ENCODE data around the gene SOX6.

DNA sequence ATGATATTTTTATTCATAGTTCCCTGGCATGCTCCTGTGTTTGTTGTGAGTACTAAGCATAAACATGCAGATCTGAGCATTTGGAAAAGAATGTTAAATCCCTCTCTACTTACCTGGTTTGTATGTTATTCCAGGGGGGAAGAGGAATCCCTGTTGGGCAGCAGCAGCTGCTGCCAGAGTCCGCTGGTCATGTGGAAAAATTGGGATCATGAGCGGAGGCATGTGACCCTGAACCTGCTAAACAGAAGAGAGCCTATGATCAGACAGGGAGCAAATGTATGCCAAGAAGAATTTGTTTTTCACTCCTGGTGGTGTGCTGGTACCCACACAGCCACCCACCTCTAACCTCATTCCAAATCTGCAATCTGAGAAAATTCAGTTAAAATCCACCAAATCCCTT is 244.7 kb downstream of the SOX6 start:
- TF ChIP-seq POLR2A (IDR thresholded peaks at IDR 0.05; ENCODE audit: low read depth, low read length) (no peak), POLR2AphosphoS5 (IDR thresholded peaks at IDR 0.05; ENCODE audit: low read depth, low read length) (no peak), POU2F2 (IDR thresholded peaks at IDR 0.05; ENCODE audit: low read depth, low read length) (no peak)

Data from GM12891 (cell line).